ENCODE data around the gene BLOC1S5. TPM values are rescaled to one million over a fixed set of nuclear protein-coding genes. Genes with fewer than 3 reads are reported as not detected.

The BLOC1S5 gene
- total RNA-seq: 1 to 10 TPM; 7.3 to 7.8 TPM

DNA sequence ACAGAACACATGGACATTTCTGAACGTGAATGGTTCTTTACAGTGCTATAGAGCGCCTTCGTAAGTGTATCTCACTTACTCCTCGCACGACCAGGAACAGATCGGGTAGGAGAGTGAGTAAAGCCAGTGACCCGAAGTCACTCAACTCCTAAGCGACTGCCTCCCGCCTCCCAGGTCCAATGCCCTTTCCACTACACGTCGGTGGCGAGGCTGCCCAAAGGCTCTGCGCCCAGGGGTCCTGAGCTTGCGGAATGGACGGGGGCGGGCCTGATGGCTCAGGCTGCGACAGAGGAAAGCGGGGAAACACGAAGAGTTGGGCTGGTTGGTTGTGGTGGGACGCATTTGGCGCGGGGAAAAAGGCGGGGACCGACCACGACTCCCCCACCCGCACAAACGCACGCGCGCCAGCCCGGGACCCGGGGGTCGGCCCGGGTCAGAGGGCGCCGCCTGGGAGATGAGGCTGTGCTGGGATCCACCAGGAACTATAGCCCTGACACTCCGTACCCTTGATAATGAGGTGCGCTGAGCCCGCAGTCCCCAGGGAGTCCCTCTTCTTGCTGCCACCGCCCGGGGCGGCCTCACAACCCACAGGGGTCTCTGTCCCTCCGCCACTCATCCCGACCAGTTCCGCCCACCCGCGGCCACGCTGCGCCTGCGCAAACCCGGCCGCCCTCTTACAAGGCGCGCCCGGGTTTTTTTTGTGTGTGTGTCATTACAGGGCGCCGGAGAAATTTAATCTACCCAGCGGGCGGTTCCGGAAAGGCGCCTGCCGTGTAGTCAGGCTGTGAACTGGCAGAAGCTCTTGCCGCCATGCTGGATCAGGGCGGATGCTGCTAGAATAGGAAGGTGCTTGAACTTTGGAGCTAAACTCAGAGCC lies at the start of gene BLOC1S5:
BLOC1S5 (minus strand) TSS at position 629 of the 877 bp plus-strand sequence; CDS start at position 616, 13 bp downstream.
- TF ChIP-seq, protein P1, sequence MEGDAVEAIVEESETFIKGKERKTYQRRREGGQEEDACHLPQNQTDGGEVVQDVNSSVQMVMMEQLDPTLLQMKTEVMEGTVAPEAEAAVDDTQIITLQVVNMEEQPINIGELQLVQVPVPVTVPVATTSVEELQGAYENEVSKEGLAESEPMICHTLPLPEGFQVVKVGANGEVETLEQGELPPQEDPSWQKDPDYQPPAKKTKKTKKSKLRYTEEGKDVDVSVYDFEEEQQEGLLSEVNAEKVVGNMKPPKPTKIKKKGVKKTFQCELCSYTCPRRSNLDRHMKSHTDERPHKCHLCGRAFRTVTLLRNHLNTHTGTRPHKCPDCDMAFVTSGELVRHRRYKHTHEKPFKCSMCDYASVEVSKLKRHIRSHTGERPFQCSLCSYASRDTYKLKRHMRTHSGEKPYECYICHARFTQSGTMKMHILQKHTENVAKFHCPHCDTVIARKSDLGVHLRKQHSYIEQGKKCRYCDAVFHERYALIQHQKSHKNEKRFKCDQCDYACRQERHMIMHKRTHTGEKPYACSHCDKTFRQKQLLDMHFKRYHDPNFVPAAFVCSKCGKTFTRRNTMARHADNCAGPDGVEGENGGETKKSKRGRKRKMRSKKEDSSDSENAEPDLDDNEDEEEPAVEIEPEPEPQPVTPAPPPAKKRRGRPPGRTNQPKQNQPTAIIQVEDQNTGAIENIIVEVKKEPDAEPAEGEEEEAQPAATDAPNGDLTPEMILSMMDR (IDR thresholded peaks at IDR 0.05): peak in 1 of 2 donors; percentile 31
- Histone ChIP-seq H3K4me1 (peaks cover 0 to 6% of the 10 kb centered on the region in 2 donors), H3K9me3 (no peaks in the 10 kb centered on the region), H3K4me3 (peak within 1 kb of the TSS; percentile 89 to 90), H3K27ac (peak within 1 kb of the TSS; percentile 89), H3K36me3 (peaks cover 7% of the 10 kb centered on the region), H3K27me3 (no peaks in the 10 kb centered on the region)
- peak; percentile 98 for DNase-seq (ENCODE audit: low spot score)

GRCh38 chr6:8113131-8113654 lies 49.0 kb upstream of the BLOC1S5 start:
- TF ChIP-seq, protein P1 (IDR thresholded peaks at IDR 0.05): no peak
- H3K4me1 ChIP-seq: no peaks in the 10 kb centered on the region
- no peak overlapping the region for H3K4me3 ChIP-seq
- DNase-seq (ENCODE audit: low spot score): no peak
- no peak overlapping the region for H3K27ac ChIP-seq
- H3K36me3 ChIP-seq: no peaks in the 10 kb centered on the region
- no peaks in the 10 kb centered on the region for H3K9me3 ChIP-seq
- no peaks in the 10 kb centered on the region for H3K27me3 ChIP-seq

- H3K9me3 ChIP-seq: no peaks in the 10 kb centered on the region
- no peaks in the 10 kb centered on the region for H3K4me1 ChIP-seq
- H3K36me3 ChIP-seq: no peaks in the 10 kb centered on the region
- H3K4me3 ChIP-seq: no peak overlapping the region
- DNase-seq (ENCODE audit: low spot score): no peak
- H3K27ac ChIP-seq: no peak overlapping the region
- TF ChIP-seq, protein P1 (IDR thresholded peaks at IDR 0.05): no peak
- no peaks in the 10 kb centered on the region for H3K27me3 ChIP-seq
Measured at GRCh38 chr6:8110725-8111124, 46.5 kb upstream of the BLOC1S5 start.

GRCh38 chr6:8110117-8110721 lies 46.0 kb upstream of the BLOC1S5 start:
- Histone ChIP-seq H3K36me3 (no peaks in the 10 kb centered on the region), H3K4me1 (no peaks in the 10 kb centered on the region), H3K9me3 (no peaks in the 10 kb centered on the region), H3K4me3 (no peak overlapping the region), H3K27me3 (no peaks in the 10 kb centered on the region), H3K27ac (no peak overlapping the region)
- TF ChIP-seq, protein P1 (IDR thresholded peaks at IDR 0.05): no peak
- no peak for DNase-seq (ENCODE audit: low spot score)

DNA sequence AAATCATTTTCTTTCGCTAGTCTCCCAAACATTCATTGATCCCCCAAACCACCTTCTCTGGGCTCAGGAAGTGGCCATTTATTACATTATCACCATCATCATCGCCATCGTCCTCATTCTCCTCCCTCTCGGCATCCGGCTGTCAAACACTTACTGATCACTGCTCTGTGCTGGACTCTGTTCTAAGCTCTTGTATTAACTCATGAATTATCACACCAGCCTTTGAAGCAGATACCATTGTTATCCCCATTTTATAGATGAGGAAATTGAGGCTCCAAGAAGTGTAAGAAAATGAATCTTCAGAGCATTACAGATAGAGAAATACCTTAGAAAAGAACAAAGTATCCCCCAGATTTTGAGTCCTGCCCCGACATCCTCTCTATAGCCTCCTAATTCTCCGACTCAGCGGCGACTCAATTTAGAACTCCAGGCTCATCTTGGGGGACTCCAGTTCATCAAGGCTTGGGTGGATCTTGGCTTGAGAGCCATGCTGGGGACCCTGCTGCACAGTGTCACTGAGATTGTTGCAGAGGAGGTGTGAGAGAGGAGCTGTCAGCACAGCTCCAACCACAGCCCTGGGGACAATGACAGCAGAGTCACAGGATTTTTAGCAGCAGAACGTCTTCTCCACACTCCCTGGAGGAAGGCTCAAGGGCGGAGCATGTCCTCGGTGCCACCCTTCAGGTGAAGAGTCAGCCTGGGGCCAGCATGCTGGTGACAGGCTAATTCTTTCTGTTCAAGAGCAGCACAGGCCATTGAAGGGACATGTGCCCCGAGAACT lies 44.8 kb upstream of the BLOC1S5 start:
- no peak for DNase-seq (ENCODE audit: low spot score)
- no peak overlapping the region for H3K27ac ChIP-seq
- H3K9me3 ChIP-seq: no peaks in the 10 kb centered on the region
- no peak overlapping the region for H3K4me3 ChIP-seq
- TF ChIP-seq, protein P1 (IDR thresholded peaks at IDR 0.05): no peak
- H3K27me3 ChIP-seq: no peaks in the 10 kb centered on the region
- H3K36me3 ChIP-seq: no peaks in the 10 kb centered on the region
- H3K4me1 ChIP-seq: no peaks in the 10 kb centered on the region

Data from right atrium auricular region (tissue), 2 donors.